Neural progenitor cell (in vitro differentiated cells): ENCODE data around the gene FARS2. TPM values are rescaled to one million over a fixed set of nuclear protein-coding genes. Genes with fewer than 3 reads are reported as not detected.

ENCODE experiments used
- DNase-seq: peaks from one replicate; pipeline ENCODE4 v3.0.0-alpha.2; 2016; ENCODE audit warnings: low spot score
- H2AFZ ChIP-seq: fragments of 200-600 bp; sonication (generic); replicated peaks from 2 replicates; pipeline ENCODE4 v1.6.1; 2016; ENCODE audit warnings: antibody characterized with exemption
- H3F3A ChIP-seq: fragments of 200-600 bp; sonication (generic); 2 replicates; pipeline ENCODE4 v1.6.1; 2016; ENCODE audit warnings: antibody characterized with exemption, low read depth
- H3K27ac ChIP-seq: fragments of 200-600 bp; sonication (generic); 2 replicates; pipeline ENCODE4 v1.5.1; 2016; ENCODE audit warnings: mild to moderate bottlenecking
- H3K27me3 ChIP-seq: fragments of 200-600 bp; sonication (generic); 2 replicates; pipeline ENCODE4 v1.6.1; 2016; ENCODE audit warnings: mild to moderate bottlenecking, moderate library complexity
- H3K36me3 ChIP-seq: fragments of 200-600 bp; sonication (generic); 2 replicates; pipeline ENCODE4 v1.5.1; 2016
- H3K4me1 ChIP-seq: fragments of 200-600 bp; sonication (generic); 2 replicates; pipeline ENCODE4 v1.6.1; 2016; ENCODE audit warnings: mixed run types
- H3K4me2 ChIP-seq: fragments of 200-600 bp; sonication (generic); 2 replicates; pipeline ENCODE4 v1.6.1; 2016
- H3K4me3 ChIP-seq: fragments of 200-600 bp; sonication (generic); 2 replicates; pipeline ENCODE4 v1.5.1; 2016
- H3K79me2 ChIP-seq: fragments of 200-600 bp; sonication (generic); 2 replicates; pipeline ENCODE4 v1.6.1; 2016; ENCODE audit warnings: low read depth
- H3K9ac ChIP-seq: fragments of 200-600 bp; sonication (generic); 2 replicates; pipeline ENCODE4 v1.6.1; 2016
- H3K9me3 ChIP-seq: fragments of 200-600 bp; sonication (generic); 2 replicates; pipeline ENCODE4 v1.5.1; 2016; ENCODE audit warnings: low read depth
- H4K20me1 ChIP-seq: fragments of 200-600 bp; sonication (generic); 2 replicates; pipeline ENCODE4 v1.6.1; 2016; ENCODE audit warnings: low read depth
- H3K27ac Mint-ChIP-seq: 3 replicates; pipeline ENCODE4 v1.8.0; 2021; ENCODE audit warnings: mixed read lengths
- H3K27me3 Mint-ChIP-seq: 2 replicates; pipeline ENCODE4 v1.8.0; 2022; ENCODE audit warnings: low read depth, mild to moderate bottlenecking, inconsistent platforms, moderate library complexity, mixed read lengths; ENCODE audit not compliant: insufficient read depth
- H3K36me3 Mint-ChIP-seq: 3 replicates; pipeline ENCODE4 v1.8.0; 2021; ENCODE audit warnings: mixed read lengths
- H3K4me1 Mint-ChIP-seq: 3 replicates; pipeline ENCODE4 v1.8.0; 2021; ENCODE audit warnings: mixed read lengths
- H3K4me3 Mint-ChIP-seq: 3 replicates; pipeline ENCODE4 v1.8.0; 2021; ENCODE audit warnings: mild to moderate bottlenecking, moderate library complexity, mixed read lengths
- H3K9me3 Mint-ChIP-seq: 3 replicates; pipeline ENCODE4 v1.8.0; 2020; ENCODE audit warnings: mixed read lengths
- EZH2 ChIP-seq: fragments of 200-600 bp; sonication (generic); IDR thresholded peaks from 2 replicates; pipeline ENCODE4 v1.6.1; 2017; ENCODE audit warnings: antibody characterized with exemption, mild to moderate bottlenecking, moderate library complexity
- EZH2phosphoT487 ChIP-seq: fragments of 200-600 bp; sonication (generic); IDR thresholded peaks from 2 replicates; pipeline ENCODE4 v1.6.1; 2017; ENCODE audit warnings: antibody characterized with exemption
- total RNA-seq: library from RNA; depleted of rRNA; stranded (reverse); fragments of >200 nt; gene quantifications from 2 replicates; pipeline ENCODE4 v1.2.3, GENCODE V29; 2015; ENCODE audit warnings: low replicate concordance
- TF ChIP-seq, protein P1 (sequence below): fragments of 200-600 bp; sonication (generic); IDR thresholded peaks from 2 replicates; pipeline ENCODE4 v1.5.1; 2017; ENCODE audit warnings: antibody characterized with exemption, mild to moderate bottlenecking

The FARS2 gene
- total RNA-seq, 1 donor from 2014 or later = 10.8 TPM

DNA sequence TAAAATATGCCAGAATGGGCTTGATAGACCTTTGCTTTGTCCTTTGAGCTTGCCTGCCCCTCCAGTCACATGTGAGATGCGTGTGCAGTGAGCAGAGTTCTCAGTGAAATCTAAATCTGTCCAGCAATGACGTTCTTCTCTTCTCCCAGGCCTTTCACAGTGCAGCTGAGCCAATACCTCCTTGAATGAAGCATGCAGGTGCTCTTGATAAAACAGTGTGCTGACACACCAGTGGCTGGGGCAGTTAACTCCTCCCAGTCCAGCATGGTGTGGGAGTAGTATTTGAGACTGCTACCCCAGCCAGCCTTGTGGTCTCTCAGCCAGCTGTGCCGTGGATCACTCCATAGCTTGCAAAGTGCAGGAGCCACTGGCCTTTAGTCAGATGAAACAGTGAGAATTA is 240.5 kb downstream of the FARS2 start:
- Mint-ChIP-seq H3K27me3 (no peaks in the 10 kb centered on the region), H3K36me3 (peaks cover 8% of the 10 kb centered on the region), H3K9me3 (no peaks in the 10 kb centered on the region), H3K27ac (no peak overlapping the region), H3K4me3 (no peak overlapping the region), H3K4me1 (peaks cover 42% of the 10 kb centered on the region)
- peaks cover 21% of the 10 kb centered on the region for H3K4me1 ChIP-seq
- TF ChIP-seq, protein P1, sequence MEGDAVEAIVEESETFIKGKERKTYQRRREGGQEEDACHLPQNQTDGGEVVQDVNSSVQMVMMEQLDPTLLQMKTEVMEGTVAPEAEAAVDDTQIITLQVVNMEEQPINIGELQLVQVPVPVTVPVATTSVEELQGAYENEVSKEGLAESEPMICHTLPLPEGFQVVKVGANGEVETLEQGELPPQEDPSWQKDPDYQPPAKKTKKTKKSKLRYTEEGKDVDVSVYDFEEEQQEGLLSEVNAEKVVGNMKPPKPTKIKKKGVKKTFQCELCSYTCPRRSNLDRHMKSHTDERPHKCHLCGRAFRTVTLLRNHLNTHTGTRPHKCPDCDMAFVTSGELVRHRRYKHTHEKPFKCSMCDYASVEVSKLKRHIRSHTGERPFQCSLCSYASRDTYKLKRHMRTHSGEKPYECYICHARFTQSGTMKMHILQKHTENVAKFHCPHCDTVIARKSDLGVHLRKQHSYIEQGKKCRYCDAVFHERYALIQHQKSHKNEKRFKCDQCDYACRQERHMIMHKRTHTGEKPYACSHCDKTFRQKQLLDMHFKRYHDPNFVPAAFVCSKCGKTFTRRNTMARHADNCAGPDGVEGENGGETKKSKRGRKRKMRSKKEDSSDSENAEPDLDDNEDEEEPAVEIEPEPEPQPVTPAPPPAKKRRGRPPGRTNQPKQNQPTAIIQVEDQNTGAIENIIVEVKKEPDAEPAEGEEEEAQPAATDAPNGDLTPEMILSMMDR = no peak
- TF ChIP-seq EZH2 (no peak), EZH2phosphoT487 (no peak)
- H3K9me3 ChIP-seq = no peaks in the 10 kb centered on the region
- DNase-seq = peak; percentile 23
- H3K4me3 ChIP-seq = no peak overlapping the region
- no peak overlapping the region for H2AFZ ChIP-seq
- no peak overlapping the region for H3K4me2 ChIP-seq
- H3K36me3 ChIP-seq = no peaks in the 10 kb centered on the region
- H3F3A ChIP-seq = no peaks in the 10 kb centered on the region
- H3K9ac ChIP-seq = no peak overlapping the region
- no peaks in the 10 kb centered on the region for H3K79me2 ChIP-seq
- H3K27ac ChIP-seq = no peak overlapping the region
- H3K27me3 ChIP-seq = no peaks in the 10 kb centered on the region
- no peaks in the 10 kb centered on the region for H4K20me1 ChIP-seq

DNA sequence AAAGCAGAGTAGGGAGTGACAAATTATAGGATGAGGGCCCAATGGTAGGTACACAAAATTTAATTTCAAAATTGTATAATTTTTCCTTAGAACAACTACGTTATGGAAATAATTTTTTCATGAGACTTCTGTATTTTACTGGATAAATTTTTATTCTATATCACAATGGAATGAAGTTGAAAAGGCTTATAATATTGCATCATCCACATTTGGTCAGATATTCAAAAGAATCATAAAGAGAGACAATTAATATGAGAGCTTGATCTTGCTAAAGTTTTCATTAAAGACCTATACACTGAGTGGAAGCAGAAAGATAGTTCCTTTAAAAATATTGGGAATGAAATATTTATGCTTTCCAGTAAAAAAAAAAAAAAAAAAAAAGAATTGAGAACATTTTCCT is 242.8 kb downstream of the FARS2 start:
- H3K27me3 Mint-ChIP-seq = no peaks in the 10 kb centered on the region
- H3K4me1 ChIP-seq = peaks cover 25% of the 10 kb centered on the region
- no peak for DNase-seq
- H3K9me3 ChIP-seq = no peaks in the 10 kb centered on the region
- H2AFZ ChIP-seq = no peak overlapping the region
- H3K27ac Mint-ChIP-seq = no peak overlapping the region
- H3K36me3 Mint-ChIP-seq = no peaks in the 10 kb centered on the region
- H3K79me2 ChIP-seq = no peaks in the 10 kb centered on the region
- H3K36me3 ChIP-seq = no peaks in the 10 kb centered on the region
- H3K9ac ChIP-seq = no peak overlapping the region
- H3K4me2 ChIP-seq = no peak overlapping the region
- H4K20me1 ChIP-seq = no peaks in the 10 kb centered on the region
- no peak overlapping the region for H3K4me3 ChIP-seq
- TF ChIP-seq EZH2phosphoT487 (no peak), EZH2 (no peak)
- TF ChIP-seq, protein P1 = no peak
- no peaks in the 10 kb centered on the region for H3K27me3 ChIP-seq
- H3F3A ChIP-seq = no peaks in the 10 kb centered on the region
- H3K4me3 Mint-ChIP-seq = no peak overlapping the region
- peaks cover 54% of the 10 kb centered on the region for H3K4me1 Mint-ChIP-seq
- no peak overlapping the region for H3K27ac ChIP-seq
- H3K9me3 Mint-ChIP-seq = no peaks in the 10 kb centered on the region

DNA sequence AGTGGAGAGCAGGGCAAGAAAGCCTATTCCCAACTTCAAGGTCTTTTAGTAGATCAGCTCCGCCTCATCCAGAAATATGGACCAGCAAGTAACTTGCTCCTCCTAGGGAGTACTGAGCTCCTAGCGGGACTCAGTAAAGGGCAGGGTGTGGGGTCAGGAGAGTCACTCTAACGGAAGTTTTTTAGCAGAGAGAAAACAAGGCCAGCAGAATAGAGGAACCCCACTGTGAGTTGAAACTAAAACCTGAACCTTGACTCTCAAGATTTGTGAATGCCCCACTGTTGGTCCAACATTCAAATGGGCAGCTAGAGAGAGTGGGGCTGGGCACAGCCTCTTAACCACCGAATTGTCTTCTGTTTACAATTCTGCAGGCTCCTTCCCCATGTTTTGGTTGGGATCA is 244.8 kb downstream of the FARS2 start:
- no peaks in the 10 kb centered on the region for H3F3A ChIP-seq
- Mint-ChIP-seq H3K4me3 (no peak overlapping the region), H3K27ac (peak overlapping the region; percentile 78), H3K9me3 (no peaks in the 10 kb centered on the region), H3K27me3 (no peaks in the 10 kb centered on the region), H3K36me3 (no peaks in the 10 kb centered on the region), H3K4me1 (peaks cover 49% of the 10 kb centered on the region)
- H3K4me3 ChIP-seq = no peak overlapping the region
- H2AFZ ChIP-seq = no peak overlapping the region
- no peaks in the 10 kb centered on the region for H3K27me3 ChIP-seq
- no peak for DNase-seq
- no peaks in the 10 kb centered on the region for H4K20me1 ChIP-seq
- H3K9ac ChIP-seq = no peak overlapping the region
- TF ChIP-seq, protein P1 = no peak
- TF ChIP-seq EZH2phosphoT487 (no peak), EZH2 (no peak)
- H3K79me2 ChIP-seq = no peaks in the 10 kb centered on the region
- H3K4me2 ChIP-seq = no peak overlapping the region
- no peaks in the 10 kb centered on the region for H3K36me3 ChIP-seq
- H3K27ac ChIP-seq = no peak overlapping the region
- no peaks in the 10 kb centered on the region for H3K9me3 ChIP-seq
- peaks cover 19% of the 10 kb centered on the region for H3K4me1 ChIP-seq
